AG08395 (cell line): ENCODE data around the gene AQP7.
"Not testable (repeated sequence)": the region's sequence is repeated elsewhere in the genome, so short reads cannot be mapped to it uniquely, and the experiment has no call there.

Experiments used
- DNase-seq: peaks from one replicate; pipeline ENCODE4 v3.0.0; 2012; ENCODE audit warnings: mixed read lengths, low spot score

AQP7 gene

DNA sequence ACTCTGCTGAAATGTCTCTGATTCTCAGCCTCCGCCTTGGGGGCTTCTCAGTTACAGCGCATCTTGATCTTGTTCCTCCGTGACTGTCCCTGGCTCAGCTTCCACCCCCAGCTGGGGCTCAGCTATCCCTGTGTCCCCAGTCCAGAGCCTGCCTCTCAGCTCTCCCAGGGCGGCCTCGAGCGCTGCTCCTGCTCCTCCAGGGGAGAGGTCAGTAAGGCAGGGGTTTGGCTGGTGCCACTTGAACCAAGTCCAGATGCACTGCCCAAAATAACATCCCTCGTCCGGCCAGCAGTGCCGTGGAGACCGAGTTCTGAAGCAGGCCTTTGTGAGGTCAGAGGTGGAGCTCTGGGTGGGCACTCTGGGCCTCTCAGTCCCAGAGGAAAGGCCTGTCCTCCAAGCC is at the start of gene AQP7:
AQP7 (minus strand) TSS at position 198 of the 400 bp plus-strand sequence. CDS start 1,306 bp downstream, outside the sequence.
- DNase-seq = not testable (repeated sequence)

- no peak for DNase-seq
Measured at GRCh38 chr9:33450621-33451146, 48.3 kb upstream of the AQP7 start.

- no peak for DNase-seq
Measured at GRCh38 chr9:33449715-33450114, 47.3 kb upstream of the AQP7 start.

DNA sequence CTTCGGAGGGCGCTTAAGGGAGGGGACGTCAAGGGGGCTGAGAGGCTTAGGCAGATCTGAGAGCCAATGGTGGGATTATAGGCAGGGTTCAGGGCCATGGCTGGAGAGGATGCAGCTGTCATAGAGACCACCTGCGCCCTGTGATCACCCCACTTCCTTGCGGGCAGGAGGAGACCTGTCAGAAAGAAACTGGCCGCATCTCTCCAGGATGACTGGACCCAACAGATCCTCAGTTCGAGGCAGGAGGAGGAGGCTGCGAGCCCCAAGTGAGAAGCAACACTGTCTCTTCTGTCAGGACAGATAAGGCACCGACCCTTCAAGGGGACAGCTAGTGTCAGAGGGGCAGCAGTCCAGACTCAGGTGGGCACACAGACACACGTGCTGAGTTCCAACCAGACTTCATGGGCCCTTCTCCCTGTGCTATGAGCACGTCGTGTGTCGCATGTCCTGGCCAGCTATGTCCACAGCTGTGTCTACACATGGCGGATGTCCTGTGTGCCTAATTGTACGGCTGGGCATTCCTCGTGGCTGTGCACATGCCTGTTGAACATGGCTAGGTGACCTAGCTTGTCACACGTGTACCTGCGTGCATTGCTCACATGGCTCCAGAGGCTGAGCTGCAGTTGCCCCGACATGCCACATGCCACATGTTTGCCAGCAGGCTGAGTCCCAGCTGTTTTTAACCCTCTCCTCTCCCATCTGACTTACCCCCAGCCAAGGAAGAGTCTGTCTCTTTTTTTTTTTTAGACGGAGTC is 45.6 kb upstream of the AQP7 start:
- DNase-seq = no peak

DNA sequence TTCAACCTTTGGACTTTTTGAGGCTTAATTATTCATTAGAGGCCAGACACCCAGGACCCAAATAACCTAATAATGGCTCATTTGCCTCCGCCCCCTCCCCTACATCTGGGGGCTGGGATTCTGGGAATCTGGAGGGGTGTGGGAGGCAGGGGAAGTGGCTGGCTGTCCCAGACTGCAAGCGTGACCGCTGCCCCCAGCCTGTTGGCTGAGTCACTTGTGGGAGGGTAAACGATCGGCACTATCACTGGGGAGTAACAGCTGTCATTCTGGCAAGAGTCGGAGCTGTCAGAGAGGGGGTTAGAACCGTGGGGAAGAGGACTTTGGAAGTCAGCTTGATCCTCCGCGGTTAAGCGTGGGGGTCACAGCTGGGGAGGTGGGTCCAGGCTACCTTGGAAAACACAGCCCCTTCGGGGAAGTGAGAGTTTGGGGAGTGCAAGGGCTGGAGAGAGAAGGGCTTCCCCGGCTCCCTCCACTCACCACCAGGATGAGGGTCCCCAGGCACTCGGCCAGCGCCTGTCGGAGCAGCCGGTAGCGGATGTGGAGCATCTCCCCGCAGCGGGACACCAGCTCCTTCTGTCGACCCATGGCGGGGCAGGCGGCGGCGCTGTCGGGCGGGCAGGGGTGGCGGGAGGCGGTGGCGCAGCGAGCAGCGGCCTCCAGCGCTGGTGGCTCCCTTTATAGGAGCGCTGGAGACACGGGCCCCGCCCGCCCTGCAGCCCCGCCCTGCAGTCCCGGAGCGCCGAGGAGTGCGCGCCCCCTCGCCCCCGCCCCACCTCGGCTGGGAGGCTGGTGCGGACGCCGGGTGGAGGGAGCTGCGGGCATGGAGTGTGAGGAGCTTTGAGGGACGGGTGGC is 44.8 kb upstream of the AQP7 start, which contains the start of gene AQP3:
AQP3 (minus strand) TSS at position 648 of the 853 bp plus-strand sequence; CDS start at position 585, 63 bp downstream.
- DNase-seq = peak; percentile 71

DNA sequence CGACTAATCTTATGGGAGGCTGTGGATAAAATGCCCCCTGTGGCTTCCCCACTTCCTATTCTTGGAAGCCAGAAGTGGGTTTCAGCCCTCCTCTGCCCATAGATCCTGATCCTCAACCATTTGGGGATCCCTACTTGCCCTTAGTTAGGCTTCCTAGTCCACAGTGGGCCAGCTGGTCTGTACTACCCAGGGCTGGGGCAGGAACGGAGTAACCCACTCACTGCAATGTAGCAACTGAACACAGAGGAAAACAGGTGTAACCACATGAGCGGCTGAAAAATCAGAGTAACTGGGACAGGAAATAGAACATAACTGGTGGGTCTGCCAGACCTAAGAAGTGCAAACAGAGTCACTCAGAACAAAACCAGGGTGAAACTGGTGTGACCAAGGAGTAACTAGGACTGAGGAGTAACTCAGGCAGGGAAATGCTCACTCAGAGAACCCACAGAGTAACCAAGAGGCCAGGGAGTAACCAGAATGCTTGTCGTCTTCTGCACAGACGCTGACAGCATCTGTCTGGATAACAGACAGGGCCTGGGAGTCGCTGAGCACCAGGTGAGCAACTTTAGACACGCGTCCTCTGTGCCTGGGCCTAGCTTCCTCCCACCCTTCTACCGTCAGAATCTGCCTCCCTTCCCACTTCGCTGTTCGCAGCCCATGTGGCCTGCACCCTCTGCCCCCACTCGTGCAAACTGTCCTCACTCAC is 44.0 kb upstream of the AQP7 start:
- DNase-seq = no peak

GRCh38 chr9:33445389-33446239 is 43.2 kb upstream of the AQP7 start:
- no peak for DNase-seq

DNA sequence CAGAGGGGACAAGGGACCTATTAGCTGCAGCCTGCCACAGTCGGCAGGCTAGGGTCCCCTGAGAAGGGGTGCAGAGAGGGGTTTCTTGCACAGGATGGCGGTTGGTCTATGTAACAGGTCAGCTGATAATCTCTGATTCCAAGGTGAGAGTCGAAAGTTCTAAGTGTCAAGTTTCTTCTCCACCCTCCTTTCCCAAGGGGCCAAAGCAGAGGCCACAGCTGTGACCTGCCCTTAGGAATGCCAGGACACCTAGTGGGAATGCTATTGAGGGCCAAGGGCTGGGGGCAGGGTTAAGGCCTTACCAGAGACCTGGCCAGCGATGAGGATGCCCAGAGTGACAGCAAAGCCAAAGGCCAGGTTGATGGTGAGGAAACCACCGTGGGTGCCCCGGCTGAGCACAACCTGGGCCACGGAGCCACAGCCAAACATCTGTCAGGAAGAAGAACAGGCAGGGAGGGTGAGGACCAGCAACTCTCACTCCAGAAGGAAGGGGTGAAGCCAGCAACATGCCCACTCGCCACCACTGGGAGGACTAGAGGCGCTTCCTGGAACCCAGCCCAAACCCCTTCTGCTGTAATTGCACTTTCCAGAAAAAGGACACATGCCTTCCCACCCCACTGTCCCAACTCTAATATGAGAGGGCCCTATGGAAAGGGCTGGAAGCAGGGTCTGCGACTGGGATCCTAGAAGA is 41.2 kb upstream of the AQP7 start:
- DNase-seq = no peak

GRCh38 chr9:33443047-33443446 is 40.7 kb upstream of the AQP7 start:
- no peak for DNase-seq

GRCh38 chr9:33442125-33442524 is 39.8 kb upstream of the AQP7 start:
- no peak for DNase-seq

DNA sequence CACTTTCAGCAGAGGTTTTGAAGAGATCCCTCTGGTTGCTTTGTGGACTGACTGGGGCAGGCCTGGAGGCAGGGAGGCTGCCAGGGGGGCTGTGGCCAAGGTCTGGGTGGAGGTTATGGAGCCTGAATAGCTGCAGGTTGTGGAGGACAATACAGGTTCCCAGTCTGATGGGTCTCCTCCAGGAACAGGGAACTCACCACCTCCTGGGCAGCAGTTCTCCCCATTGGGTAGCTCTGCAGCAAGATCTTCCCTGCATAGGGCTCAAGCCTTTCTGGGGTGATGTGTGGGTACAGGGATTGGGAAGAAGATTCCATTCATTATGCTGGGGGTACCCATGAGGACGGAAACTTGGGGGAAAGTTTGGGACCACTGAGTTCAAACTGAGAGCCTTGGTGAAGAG is 38.2 kb upstream of the AQP7 start:
- no peak for DNase-seq

GRCh38 chr9:33440204-33440603 is 37.8 kb upstream of the AQP7 start:
- no peak for DNase-seq

DNA sequence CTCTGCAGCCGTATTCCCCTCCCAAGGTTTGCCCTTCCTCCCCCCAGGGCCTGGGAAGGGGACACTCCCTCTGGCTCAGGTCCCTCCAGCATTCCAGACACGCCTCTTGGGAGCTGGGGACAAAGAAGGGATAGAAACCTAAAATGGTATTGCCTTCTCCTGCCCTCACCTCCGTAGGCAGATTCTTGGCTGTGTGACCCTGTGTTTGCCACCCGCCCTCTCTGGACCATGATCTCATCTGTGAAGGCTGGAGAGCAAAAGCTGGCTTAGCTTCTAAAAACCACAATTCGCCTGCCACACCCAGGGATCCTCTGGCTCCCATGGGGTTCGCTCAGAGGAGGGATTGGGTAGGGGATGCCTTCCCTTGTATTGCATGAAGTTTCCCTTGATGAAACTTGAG is 37.4 kb upstream of the AQP7 start:
- DNase-seq = peak; percentile 30

GRCh38 chr9:33438926-33439680 is 36.7 kb upstream of the AQP7 start:
- DNase-seq = no peak

DNA sequence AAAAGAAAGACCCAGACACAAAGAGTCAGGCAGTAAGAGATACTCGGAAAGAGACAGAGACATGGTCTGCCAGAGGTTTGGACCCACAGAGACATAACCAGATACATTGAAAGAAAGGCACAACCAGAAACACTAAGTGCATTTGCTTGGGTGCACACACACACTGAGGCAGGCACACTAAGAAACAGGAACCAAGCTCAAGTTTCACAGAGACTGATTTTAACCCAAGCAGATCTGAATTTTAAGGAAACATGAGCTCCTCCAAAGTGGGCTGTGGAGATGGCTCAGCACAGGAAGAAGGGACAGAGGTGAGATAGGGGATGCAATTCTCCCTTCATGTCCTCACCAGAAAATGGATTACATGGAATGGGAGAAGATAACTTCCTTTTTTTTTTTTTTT is 35.5 kb upstream of the AQP7 start:
- no peak for DNase-seq

DNA sequence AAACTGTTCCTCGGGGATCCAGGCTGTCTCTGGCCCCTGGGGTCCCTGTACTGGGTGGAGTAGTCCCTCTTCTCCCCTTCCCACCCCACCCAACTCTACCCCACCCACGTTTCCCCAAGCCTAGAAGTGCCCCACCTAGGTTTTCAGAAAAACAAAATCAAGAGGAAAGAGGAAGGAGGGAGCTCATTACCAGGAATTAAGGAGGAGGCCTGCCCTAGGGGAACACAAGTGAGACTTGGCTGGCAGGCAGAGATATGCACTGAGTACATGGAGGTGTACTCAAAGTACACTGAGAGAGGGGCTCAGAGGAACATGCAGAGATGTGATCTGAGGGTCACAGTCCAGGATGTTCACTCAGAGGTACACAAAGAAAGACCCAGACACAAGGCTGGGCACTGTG is 34.8 kb upstream of the AQP7 start:
- no peak for DNase-seq

- DNase-seq = no peak
Measured at GRCh38 chr9:33436445-33436844, 34.1 kb upstream of the AQP7 start.

DNA sequence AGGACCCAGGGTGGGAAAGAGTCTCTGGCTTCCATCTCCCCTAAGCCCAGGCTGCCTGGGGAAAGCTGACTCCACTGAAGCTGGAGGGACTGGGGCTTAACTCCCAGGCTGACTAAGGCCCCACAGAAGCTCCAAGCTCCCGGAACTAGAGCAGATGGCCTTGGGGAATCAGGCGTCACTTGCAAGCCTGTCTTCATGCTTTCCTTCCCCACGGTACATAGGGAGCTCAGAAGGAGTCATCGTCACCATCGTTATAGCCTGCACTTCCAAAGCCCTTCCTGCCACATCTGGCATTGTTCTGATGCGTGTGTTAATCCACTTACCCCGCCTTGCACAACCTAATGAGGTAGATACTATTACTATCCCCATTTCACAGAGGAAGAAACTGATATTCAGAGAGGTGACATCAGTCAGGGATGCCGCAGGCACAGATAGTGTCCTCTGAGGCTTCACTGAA is 33.5 kb upstream of the AQP7 start:
- peak; percentile 34 for DNase-seq

GRCh38 chr9:33434317-33435105 is 32.1 kb upstream of the AQP7 start:
- no peak for DNase-seq
